Putamen (tissue), 1 donor: Measurements from ENCODE around the gene TNFSF4.
"Not testable (repeated sequence)": the region's sequence is repeated elsewhere in the genome, so short reads cannot be mapped to it uniquely, and the experiment has no call there.

Experiments
- DNase-seq: peaks from one replicate; pipeline ENCODE4 v3.0.0-alpha.2; 2016; ENCODE audit warnings: low spot score

TNFSF4 gene

GRCh38 chr1:173206816-173207568 lies at the start of gene TNFSF4:
TSS of gene TNFSF4 (minus strand) at chr1:173207331. CDS start at chr1:173207176, 155 bp downstream.
- DNase-seq = no peak

- no peak for DNase-seq
Measured at GRCh38 chr1:173255214-173255813, 48.2 kb upstream of the TNFSF4 start.

GRCh38 chr1:173253046-173253445 lies 45.9 kb upstream of the TNFSF4 start:
- no peak for DNase-seq

GRCh38 chr1:173249349-173249748 lies 42.2 kb upstream of the TNFSF4 start:
- no peak for DNase-seq

- DNase-seq = no peak
Measured at GRCh38 chr1:173248247-173248940, 41.3 kb upstream of the TNFSF4 start.

- no peak for DNase-seq
Measured at GRCh38 chr1:173245892-173246291, 38.8 kb upstream of the TNFSF4 start.

GRCh38 chr1:173243300-173243699 lies 36.2 kb upstream of the TNFSF4 start:
- no peak for DNase-seq

GRCh38 chr1:173241528-173242347 lies 34.6 kb upstream of the TNFSF4 start:
- DNase-seq = no peak

- DNase-seq = no peak
Measured at GRCh38 chr1:173240609-173241008, 33.5 kb upstream of the TNFSF4 start.

- DNase-seq = no peak
Measured at GRCh38 chr1:173239058-173239457, 31.9 kb upstream of the TNFSF4 start.

- DNase-seq = no peak
Measured at GRCh38 chr1:173234899-173235298, 27.8 kb upstream of the TNFSF4 start.

- DNase-seq = not testable (repeated sequence)
Measured at GRCh38 chr1:173234434-173234833, 27.3 kb upstream of the TNFSF4 start.

- not testable (repeated sequence) for DNase-seq
Measured at GRCh38 chr1:173229031-173229430, 21.9 kb upstream of the TNFSF4 start.

GRCh38 chr1:173224949-173225348 lies 17.8 kb upstream of the TNFSF4 start:
- DNase-seq = no peak

- no peak for DNase-seq
Measured at GRCh38 chr1:173224280-173224892, 17.3 kb upstream of the TNFSF4 start.

- no peak for DNase-seq
Measured at GRCh38 chr1:173223031-173223380, 15.9 kb upstream of the TNFSF4 start.

- no peak for DNase-seq
Measured at GRCh38 chr1:173222149-173223030, 15.3 kb upstream of the TNFSF4 start.

GRCh38 chr1:173220157-173220556 lies 13.0 kb upstream of the TNFSF4 start:
- no peak for DNase-seq

GRCh38 chr1:173213665-173214064 lies 6.5 kb upstream of the TNFSF4 start:
- DNase-seq = no peak

- DNase-seq = no peak
Measured at GRCh38 chr1:173212952-173213491, 5.9 kb upstream of the TNFSF4 start.
